Retinal pigment epithelial cell (primary cell): ENCODE measurements around the gene VPS50.

Experiments
- DNase-seq: peaks from one replicate; pipeline ENCODE4 v3.0.0-alpha.2; 2010; ENCODE audit warnings: low read depth
- H3K4me3 ChIP-seq: 2 replicates; pipeline ENCODE4 v1.5.1; 2011; ENCODE audit warnings: mild to moderate bottlenecking, low read length, control low read depth, moderate library complexity
- CTCF ChIP-seq: conservative IDR thresholded peaks from 2 replicates; pipeline ENCODE4 v1.5.1; 2011; ENCODE audit warnings: low read depth, low read length, control low read depth, inconsistent platforms

Gene VPS50

GRCh38 chr7:93238748-93239147 lies 6.6 kb downstream of the VPS50 start:
- TF ChIP-seq CTCF = no peak
- no peak for DNase-seq
- H3K4me3 ChIP-seq = no peak overlapping the region

GRCh38 chr7:93239824-93240223 lies 7.7 kb downstream of the VPS50 start:
- H3K4me3 ChIP-seq = no peak overlapping the region
- TF ChIP-seq CTCF = no peak
- no peak for DNase-seq

GRCh38 chr7:93242106-93242505 lies 9.9 kb downstream of the VPS50 start:
- no peak for TF ChIP-seq CTCF
- no peak overlapping the region for H3K4me3 ChIP-seq
- no peak for DNase-seq

GRCh38 chr7:93245525-93246432 lies 13.6 kb downstream of the VPS50 start:
- no peak for DNase-seq
- H3K4me3 ChIP-seq = no peak overlapping the region

GRCh38 chr7:93249491-93250148 lies 17.5 kb downstream of the VPS50 start:
- no peak for DNase-seq
- no peak overlapping the region for H3K4me3 ChIP-seq
- no peak for TF ChIP-seq CTCF

More at GRCh38 chr7:93245525-93246432, 13.6 kb downstream of the VPS50 start:
- TF ChIP-seq CTCF = no peak

- no peak for TF ChIP-seq CTCF
- no peak overlapping the region for H3K4me3 ChIP-seq
- no peak for DNase-seq
Measured at GRCh38 chr7:93258661-93259060, 26.5 kb downstream of the VPS50 start.
